WI38 (cell line): ENCODE results near the gene GLA.
A peak's percentile ranks its signal among the peaks of the same experiment; 100 is the strongest.

Source experiments
- H3K4me3 ChIP-seq: 2 replicates; pipeline ENCODE4 v1.5.1; 2011; ENCODE audit warnings: low read depth, mild to moderate bottlenecking, control low read depth, low read length
- TF ChIP-seq, protein P1 (sequence below): IDR thresholded peaks from 2 replicates; pipeline ENCODE4 v1.5.1; 2012; ENCODE audit warnings: low read depth, mild to moderate bottlenecking, control low read depth, low read length

The GLA gene

DNA sequence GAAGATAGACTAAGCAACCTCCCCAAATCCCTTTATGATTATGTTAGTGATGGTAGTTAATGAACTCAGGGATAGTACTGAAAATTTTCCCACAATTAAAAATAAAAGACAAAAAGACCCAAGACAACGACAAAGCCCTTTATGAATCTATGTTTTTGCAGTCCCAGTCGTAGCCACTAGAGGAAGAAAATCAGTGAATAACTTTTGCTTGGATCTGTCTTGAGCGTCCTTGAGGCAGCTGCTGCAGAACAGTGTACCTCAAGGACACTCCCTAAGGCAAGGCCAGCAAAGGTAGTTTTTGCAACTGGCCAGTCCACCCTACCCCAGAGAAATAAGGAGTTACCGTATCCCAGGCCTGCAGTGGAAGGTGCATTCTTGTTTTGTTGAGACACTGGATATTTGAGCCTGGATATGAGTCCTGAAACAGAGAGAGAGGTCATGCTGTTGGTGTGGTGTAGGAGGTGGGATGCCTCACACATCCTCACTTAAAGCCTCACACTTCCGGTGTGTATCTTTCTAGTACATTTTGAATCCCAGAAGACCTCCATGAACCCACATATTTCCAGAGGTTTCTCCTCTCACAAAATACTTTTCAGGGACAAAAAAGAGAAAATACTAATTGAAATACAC is 50.4 kb downstream of the GLA start:
- TF ChIP-seq, protein P1, sequence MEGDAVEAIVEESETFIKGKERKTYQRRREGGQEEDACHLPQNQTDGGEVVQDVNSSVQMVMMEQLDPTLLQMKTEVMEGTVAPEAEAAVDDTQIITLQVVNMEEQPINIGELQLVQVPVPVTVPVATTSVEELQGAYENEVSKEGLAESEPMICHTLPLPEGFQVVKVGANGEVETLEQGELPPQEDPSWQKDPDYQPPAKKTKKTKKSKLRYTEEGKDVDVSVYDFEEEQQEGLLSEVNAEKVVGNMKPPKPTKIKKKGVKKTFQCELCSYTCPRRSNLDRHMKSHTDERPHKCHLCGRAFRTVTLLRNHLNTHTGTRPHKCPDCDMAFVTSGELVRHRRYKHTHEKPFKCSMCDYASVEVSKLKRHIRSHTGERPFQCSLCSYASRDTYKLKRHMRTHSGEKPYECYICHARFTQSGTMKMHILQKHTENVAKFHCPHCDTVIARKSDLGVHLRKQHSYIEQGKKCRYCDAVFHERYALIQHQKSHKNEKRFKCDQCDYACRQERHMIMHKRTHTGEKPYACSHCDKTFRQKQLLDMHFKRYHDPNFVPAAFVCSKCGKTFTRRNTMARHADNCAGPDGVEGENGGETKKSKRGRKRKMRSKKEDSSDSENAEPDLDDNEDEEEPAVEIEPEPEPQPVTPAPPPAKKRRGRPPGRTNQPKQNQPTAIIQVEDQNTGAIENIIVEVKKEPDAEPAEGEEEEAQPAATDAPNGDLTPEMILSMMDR = peak; percentile 44; the same call in 1 of the 2 replicates

DNA sequence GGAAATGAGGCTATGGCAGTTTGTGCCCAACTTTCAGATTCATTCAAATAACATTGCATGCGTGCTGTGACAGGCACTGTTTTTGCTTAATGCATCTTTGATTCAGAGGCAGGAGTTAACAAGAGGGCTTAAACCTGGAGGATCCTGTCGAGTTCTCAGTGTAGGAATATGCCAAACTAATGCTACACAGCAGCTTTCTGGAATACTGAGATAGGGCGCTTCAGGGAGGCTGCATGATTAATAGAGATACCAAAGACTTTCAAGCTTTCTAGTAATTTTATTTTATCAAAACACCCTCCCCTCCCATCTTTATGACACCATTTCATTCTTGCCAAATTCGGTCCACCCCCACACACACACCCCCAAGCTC is 58.5 kb downstream of the GLA start:
- TF ChIP-seq, protein P1 = no peak
- peak overlapping the region; percentile 73 for H3K4me3 ChIP-seq

More for the DNA sequence above, 50.4 kb downstream of the GLA start:
- no peak overlapping the region for H3K4me3 ChIP-seq

DNA sequence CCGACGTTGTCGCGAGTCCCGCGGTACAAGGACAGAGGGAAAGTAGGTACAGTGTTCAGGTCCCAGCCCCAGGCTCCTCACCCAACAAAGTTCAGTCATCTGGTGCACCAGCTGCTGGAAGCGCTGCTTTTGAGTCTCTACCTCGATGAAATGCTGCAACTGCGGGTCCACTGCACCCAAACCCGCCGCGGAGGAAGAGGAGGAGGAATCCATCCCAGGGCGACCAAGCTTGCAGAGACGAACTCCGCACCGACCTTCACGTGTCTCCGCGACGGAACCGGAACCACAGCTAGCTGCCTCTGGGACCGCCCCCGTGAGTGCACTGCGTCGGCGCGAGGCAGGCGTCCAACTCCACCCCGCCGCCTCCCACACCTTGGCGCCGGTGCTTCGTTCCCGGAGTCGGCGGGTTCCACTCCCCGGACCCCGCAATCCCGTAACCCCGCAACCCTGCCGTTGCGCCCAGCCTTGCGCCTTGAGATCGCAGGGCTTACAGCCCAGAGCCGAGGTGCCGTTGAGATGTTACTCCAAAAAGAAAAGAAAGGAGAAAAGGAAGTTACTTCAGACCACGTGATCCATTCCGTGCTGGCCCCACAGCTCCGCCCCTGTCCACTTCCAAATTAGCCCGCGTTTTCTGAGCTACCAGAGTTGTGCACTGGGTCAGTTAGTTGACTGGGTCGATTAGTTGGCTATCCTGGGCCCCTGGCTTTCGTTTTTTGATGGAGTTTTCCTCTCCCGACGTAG is 59.1 kb downstream of the GLA start, which contains the start of gene TIMM8A:
TIMM8A (minus strand) TSS at position 291 of the 741 bp plus-strand sequence; CDS start at position 213, 78 bp downstream.
- H3K4me3 ChIP-seq = peak within 1 kb of the TSS; percentile 73
- TF ChIP-seq, protein P1 = no peak

DNA sequence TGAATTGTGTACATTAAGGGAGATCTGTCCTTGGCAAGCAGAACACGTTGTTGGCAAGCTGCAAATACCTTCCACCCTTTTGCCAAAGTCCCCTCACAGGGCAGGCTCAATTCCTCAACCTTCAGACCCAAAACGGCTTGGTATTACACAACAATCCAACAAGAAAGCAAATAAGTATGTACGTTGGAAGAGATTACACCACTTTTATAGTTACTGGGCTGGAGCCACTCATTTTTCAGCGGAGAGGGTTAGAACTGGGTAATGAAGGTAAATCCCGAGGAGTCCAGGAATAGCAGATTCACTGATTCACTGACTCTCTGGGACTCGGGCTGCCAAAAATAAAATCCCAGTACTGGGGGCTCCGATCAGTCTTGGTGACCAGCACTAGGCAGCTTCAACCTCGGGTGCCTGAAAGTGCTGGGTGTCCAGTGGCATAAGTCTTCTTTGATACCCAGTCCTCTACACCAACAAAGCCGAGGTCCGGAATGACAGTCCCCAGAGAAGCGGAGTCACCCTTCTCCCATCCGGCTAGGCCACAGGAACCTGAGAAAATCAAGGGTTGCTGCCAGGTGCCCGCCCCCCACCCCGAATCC is 59.8 kb downstream of the GLA start:
- H3K4me3 ChIP-seq = peak overlapping the region; percentile 73
- TF ChIP-seq, protein P1 = no peak
